ENCODE data around the gene HES5.

HES5 gene

GRCh38 chr1:2499986-2500596, 30.0 kb downstream of the HES5 start:
- DNase-seq (ENCODE audit: low read depth, low spot score), result no peak

- no peak for DNase-seq (ENCODE audit: low read depth, low spot score)
Measured at GRCh38 chr1:2499260-2499659, 30.8 kb downstream of the HES5 start.

DNA sequence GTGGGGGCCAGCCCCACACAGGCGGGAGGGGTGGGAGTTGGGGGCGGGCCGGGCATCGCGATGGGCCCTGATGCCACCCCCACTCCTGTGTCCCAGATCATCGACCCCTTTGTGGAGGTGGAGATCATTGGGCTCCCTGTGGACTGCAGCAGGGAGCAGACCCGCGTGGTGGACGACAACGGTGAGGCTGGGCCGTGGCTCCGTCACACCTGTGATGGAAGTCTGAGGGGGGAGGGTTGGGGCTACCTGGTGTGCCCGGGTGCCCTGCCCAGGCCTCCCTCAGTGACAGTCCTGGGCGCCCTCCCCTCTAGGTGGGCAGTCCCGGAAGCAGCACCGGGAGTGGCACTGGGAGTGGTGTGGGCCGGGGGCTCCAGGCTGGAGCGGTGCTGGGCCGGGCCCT, 31.4 kb downstream of the HES5 start:
- no peak for DNase-seq (ENCODE audit: low read depth, low spot score)

DNA sequence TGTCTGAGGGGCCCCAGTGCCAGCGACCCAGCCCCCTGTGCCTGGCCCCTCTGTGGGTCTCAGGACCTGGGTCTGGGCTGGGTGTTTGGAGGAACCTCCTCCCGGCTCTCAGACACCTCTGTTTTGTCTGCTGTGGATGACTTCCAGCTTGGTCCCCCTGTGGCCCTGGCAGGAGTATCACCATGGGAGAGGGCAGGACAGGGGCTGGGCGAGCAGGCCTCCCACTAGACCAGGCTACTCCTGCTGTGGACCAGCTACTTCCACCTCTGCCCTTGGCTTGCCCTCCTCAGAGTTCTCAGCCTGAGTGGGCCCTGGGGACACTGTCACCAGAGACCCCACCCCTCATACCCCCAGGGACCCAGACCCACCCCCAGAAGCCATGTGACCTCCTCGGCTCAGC, 32.2 kb downstream of the HES5 start:
- no peak for DNase-seq (ENCODE audit: low read depth, low spot score)

GRCh38 chr1:2496746-2497145, 33.3 kb downstream of the HES5 start:
- DNase-seq (ENCODE audit: low read depth, low spot score), result no peak

DNA sequence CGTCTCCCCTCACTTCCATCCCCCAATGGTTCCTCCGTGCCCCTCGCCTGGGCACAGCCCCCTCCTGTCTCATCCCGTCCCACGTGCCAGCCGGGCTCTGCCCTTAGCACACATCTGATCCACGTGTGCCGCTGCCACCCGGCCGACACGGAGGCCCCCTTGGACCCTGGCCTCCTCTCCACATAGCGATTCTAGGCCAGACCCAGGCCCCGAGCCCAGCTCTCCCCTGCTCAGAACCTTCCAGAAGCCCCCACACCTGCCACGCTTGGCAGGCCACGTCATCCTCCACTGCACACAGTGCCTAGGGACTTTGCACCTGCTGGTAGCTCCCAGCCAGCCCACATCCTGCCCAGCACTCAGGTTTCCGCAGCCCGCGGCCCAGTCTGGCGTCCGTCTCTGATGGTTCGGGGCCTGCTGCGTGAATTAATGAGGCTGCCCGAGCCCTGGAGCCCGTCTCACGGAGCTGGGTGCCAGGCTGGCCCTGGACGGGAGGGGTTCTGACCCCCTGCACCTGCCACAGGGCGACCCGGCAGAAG, 33.9 kb downstream of the HES5 start:
- no peak for DNase-seq (ENCODE audit: low read depth, low spot score)

- DNase-seq (ENCODE audit: low read depth, low spot score), result no peak
Measured at GRCh38 chr1:2495546-2495945, 34.5 kb downstream of the HES5 start.

DNA sequence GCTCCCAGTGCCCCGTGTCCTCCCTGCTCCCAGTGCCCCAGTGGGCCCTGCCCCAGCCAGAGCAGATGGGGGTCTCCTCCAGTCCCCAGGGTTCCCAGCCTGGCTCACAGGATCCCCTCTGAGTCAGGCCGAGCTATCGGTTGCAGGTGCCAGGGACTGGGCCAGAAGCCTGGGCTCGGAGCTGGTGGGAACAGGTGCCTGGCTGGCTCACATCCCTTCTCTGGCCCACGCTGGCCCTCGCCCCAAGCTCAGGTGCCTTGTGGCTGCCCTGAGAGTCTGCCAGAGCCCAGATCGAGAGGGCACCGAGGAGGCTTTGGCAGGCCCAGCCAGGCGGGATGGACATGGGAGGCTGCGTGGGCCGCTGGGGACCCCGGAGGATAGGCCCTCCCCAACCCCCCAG, 35.0 kb downstream of the HES5 start:
- no peak for DNase-seq (ENCODE audit: low read depth, low spot score)

- no peak for DNase-seq (ENCODE audit: low read depth, low spot score)
Measured at GRCh38 chr1:2494323-2494693, 35.8 kb downstream of the HES5 start.

DNA sequence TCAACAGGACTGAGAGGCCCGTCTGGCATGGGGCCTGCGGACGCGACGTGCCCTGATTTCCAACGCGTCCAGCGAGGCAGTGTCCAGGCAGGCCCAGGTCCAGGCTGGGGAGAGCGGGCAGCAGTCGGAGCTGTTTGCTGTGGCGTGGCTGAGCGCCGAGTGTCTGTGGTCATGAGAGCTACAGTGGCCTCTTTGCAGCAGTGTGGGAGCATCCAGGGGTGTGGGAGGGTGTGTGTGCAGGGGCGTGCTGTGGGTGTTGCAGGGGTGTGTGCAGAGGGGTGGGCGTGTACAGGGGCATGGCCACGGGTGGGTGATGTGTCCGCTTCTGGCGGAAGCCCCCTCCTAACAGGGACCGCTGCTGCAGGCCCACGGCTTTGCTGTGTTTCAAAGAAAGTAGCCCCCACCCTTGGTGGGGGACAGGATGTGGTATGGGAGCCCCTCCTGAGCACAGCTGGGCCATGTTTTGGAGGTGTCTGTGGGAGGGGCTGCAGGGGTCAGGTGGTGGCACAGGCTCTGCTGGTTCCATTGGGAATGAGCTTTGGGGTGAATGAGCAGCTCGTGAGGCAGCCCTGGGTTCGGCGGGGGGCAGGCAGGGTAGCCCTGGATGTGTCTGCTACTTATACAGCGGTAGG, 36.3 kb downstream of the HES5 start:
- DNase-seq (ENCODE audit: low read depth, low spot score), result no peak

GRCh38 chr1:2493218-2493617, 36.8 kb downstream of the HES5 start:
- no peak for DNase-seq (ENCODE audit: low read depth, low spot score)

DNA sequence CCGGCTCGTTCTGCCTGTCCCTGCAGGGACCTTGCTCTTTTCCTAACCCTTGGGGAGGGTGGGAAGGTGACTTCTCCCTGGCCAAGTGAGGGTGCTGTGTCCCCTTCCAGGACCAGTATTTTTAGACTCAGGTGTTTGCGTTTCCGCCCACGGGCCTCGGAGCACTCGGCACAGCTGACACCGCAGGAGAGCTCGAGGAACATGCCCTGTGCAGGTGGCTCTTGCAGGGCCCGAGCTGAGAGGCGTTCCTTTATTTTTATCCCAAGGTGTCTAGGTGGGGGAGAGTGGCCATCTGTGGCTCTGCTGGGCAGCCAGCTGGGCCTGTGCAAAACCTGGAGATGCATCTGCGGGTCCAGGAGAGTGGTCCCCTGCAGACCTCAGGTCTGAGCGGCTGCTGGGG, 38.0 kb downstream of the HES5 start:
- no peak for DNase-seq (ENCODE audit: low read depth, low spot score)

DNA sequence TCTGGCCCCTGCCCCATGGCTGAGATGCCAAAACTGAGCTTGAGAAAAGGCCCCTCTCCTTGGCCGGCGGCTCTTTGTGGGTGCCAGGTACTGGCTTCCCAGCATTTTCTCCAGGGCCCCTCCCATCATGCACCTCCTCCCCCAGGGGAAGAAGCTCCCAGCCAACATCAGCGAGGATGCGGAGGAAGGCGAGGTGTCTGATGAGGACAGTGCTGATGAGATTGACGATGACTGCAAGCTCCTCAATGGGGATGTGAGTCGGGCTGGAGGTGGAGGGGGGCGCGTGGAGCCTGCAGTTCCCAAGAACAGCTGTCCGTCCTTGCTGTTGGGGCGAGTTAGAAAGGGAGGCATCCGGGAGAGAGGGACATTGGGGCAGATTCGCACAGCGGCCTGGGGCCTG, 40.4 kb downstream of the HES5 start:
- no peak for DNase-seq (ENCODE audit: low read depth, low spot score)

DNA sequence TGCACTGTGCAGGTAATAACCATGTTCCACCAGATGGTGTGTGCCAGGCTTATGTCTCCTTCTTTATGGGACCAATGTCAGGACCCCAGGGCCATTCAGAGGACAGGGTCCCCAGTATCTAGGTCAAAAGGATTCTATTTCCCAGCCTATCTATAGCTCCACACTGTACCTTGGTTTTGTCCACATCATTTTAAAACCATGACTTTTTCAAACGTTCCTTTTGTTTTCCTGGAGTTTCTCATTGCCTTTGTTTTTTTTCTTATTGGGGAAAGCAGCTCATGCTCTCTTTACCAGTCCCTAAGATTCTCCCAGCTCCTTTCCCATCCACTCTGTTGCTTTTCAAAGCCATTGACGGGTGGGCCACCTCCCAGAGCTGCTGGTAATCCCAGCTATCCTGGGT, 41.4 kb downstream of the HES5 start:
- DNase-seq (ENCODE audit: low read depth, low spot score), result no peak

GRCh38 chr1:2486558-2486957, 43.5 kb downstream of the HES5 start:
- no peak for DNase-seq (ENCODE audit: low read depth, low spot score)

- no peak for DNase-seq (ENCODE audit: low read depth, low spot score)
Measured at GRCh38 chr1:2486041-2486440, 44.0 kb downstream of the HES5 start.

DNA sequence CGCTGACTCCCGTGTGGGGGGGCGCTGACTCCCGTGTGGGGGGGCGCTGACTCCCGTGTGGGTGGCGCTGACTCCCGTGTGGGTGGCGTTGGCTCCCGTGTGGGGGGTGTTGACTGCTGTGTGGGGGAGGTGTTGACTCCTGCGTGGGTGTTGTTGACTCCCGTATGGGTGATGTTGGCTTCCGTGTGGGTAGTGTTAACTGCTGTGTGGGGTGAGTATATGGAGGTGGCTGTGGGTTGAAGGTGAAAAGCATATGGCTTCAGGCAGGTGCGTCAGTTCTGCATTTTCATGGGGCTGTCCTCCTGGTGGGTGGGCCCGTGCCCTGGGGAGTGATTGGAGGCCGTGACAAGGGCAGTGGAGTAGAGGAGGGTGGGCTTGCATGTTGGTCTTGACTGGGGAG, 46.1 kb downstream of the HES5 start:
- no peak for DNase-seq (ENCODE audit: low read depth, low spot score)

GRCh38 chr1:2483026-2483425, 47.0 kb downstream of the HES5 start:
- no peak for DNase-seq (ENCODE audit: low read depth, low spot score)

DNA sequence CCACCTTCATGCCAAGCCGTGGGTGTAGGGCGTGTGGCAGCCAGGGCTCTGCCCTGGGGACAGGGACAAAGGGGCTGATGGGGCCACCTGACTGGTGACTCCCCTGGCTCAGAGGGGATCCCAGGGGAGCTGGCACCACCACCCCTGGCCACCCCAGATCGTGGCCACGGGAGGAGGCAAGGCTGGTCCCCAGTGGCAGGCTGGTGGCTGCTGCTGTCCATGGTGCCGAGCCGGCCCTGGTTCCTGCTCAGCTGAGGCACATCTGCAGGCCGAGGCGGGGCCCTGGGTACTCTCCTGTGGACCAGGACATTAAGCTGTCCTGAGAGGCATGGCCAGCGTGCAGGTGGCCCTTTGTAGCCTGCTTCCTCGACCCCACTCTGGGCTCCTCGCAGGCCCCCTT, 47.5 kb downstream of the HES5 start:
- DNase-seq (ENCODE audit: low read depth, low spot score), result no peak

DNA sequence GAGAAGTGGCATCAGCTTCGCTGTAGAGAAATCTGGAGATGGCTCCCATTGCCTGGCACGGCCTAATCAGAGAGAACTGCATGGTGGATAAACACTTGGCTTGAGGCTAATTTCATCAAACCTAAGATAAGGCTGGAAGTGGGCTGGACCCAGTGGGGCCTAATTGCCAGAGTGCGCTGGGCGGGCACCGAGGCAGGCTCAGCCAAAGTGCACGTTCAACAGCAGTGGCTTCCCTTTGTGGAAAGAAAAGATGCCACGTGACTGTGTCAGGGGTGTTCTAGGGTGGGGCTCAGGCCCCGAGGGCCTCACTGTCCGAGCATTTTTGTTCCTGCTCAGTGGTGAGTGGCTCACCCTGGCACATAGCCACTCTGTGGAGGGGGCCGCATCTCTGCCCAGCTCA, 48.2 kb downstream of the HES5 start:
- DNase-seq (ENCODE audit: low read depth, low spot score), result no peak

GRCh38 chr1:2480986-2481364, 49.1 kb downstream of the HES5 start:
- DNase-seq (ENCODE audit: low read depth, low spot score), result no peak

- no peak for DNase-seq (ENCODE audit: low read depth, low spot score)
Measured at GRCh38 chr1:2480236-2480985, 49.7 kb downstream of the HES5 start.

- no peak for DNase-seq (ENCODE audit: low read depth, low spot score)
Measured at GRCh38 chr1:2479618-2480017, 50.4 kb downstream of the HES5 start.

Data from smooth muscle cell of the brain vasculature (primary cell).